NCI-H1048 (cell line): ENCODE data around the gene BDKRB2.

ENCODE experiments used
- DNase-seq: peaks from one replicate; lab custom pipeline; 2025; lab: John Stamatoyannopoulos, UW

Gene BDKRB2

DNA sequence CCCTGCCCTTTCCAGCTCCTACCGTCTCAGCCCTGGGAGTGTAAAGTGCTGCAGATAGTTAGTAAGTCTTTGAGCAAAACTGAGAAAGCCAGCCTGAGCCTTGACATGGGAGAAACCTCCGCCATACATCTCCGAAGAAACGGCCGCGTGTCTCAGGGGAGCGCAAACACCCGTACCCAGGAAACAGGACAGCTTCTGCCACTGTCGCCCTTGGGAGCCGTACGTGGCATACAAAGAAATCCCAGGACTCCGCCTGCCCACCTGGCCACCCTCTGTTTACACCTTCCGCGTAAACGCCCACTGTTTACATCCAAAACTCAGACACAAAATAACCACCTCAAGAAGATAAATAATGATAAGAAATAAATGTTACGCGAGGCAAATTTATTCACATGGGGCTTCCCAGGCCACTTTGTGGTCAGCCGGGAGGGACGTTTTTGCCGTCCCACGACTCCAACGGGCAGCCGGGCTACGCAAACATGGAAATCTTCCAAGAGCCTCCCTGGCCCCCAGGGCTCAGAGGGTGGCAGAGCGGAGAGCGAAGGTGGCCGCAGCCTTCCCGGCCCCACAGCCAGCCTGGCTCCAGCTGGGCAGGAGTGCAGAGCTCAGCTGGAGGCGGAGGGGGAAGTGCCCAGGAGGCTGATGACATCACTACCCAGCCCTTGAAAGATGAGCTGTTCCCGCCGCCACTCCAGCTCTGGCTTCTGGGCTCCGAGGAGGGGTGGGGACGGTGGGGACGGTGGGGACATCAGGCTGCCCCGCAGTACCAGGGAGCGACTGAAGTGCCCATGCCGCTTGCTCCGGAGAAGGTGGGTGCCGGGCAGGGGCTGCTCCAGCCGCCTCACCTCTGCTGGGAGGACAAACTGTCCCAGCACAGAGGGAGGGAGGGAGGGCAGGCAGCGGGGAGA lies at the start of gene BDKRB2:
Gene BDKRB2 (plus strand): TSS at position 689 of the 908 bp plus-strand sequence. CDS start 32,269 bp downstream, outside the sequence.
- no peak for DNase-seq

- DNase-seq = no peak
Observed at GRCh38 chr14:96154900-96155299, 49.7 kb upstream of the BDKRB2 start.

- no peak for DNase-seq
Observed at GRCh38 chr14:96156804-96157760, 47.6 kb upstream of the BDKRB2 start.

DNA sequence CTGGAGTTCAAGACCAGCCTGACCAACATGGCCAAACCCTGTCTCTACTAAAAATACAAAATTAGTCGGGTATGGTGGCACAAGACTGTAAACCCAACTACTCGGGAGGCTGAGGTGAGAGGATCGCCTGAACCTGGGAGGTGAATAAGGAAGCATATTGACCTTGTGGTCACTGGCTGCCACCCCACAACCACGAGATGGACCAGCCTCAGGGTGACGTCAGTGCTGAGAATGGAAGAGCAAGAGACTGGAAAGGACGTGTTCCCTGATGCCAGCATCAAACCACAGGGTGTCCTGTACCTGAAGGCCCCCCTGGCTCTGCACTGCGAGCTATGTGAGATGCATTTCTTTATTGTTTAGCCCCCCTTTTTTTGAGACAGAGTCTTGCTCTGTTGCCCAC lies 45.9 kb upstream of the BDKRB2 start:
- no peak for DNase-seq

DNA sequence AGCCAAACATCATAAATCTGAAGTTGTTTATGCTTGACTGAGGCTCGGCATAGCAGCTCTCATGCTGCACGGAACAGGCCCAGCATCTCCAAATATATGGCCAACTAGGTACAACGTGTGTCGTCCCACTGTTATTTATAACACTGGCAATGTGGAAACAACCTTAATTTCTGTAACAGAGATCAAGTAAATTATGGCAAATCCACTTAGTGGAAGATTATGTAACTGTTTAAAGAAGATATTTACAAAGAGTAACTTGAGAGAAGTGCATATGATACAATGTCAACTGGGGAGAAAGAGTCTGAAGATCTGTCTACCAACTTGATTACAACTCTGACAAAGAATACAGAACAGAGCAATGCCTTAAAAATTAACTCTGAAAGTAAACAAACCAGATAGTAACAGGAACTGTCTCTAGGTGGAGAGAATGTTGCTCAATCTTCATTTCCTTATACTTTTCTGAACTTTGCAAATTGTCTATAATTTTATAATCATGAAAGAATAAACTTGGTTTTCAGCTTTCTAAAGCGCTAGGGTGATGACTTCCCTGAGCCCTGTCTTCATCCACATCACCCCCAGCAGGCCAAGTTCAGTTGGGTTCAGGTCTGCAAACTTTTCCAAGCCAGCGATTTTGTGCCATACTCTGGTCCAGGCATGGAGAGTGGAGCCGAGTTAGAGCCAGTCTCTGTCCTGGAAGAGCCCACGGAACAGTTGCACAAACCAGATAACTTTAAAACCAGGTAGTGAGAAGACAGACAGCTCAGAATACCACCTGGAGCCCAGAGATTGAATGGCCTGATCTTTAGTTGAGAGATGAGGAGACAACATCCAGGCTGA lies 44.3 kb upstream of the BDKRB2 start:
- DNase-seq = no peak

- DNase-seq = no peak
Observed at GRCh38 chr14:96160913-96161310, 43.7 kb upstream of the BDKRB2 start.

- no peak for DNase-seq
Observed at GRCh38 chr14:96161636-96162035, 43.0 kb upstream of the BDKRB2 start.

- no peak for DNase-seq
Observed at GRCh38 chr14:96162265-96162664, 42.4 kb upstream of the BDKRB2 start.

DNA sequence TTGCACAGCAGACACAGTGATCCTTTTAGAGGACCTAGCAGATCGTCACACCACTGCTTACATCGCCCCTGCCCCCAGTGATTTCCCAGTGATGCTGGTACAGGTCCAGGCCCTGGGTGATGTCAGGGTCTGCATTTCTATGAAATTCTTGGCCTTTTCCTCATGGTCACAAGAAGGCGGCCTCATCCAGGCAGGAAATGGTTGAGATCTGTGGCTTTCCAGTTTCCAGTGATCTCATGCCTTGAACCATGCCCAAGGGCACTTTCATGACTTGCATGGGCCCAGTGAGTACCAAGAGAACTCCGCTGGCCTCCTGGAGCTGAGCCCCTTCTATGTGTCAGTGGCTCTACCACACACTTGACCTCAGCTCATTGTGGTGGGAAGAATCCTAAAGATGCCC lies 41.9 kb upstream of the BDKRB2 start:
- no peak for DNase-seq

DNA sequence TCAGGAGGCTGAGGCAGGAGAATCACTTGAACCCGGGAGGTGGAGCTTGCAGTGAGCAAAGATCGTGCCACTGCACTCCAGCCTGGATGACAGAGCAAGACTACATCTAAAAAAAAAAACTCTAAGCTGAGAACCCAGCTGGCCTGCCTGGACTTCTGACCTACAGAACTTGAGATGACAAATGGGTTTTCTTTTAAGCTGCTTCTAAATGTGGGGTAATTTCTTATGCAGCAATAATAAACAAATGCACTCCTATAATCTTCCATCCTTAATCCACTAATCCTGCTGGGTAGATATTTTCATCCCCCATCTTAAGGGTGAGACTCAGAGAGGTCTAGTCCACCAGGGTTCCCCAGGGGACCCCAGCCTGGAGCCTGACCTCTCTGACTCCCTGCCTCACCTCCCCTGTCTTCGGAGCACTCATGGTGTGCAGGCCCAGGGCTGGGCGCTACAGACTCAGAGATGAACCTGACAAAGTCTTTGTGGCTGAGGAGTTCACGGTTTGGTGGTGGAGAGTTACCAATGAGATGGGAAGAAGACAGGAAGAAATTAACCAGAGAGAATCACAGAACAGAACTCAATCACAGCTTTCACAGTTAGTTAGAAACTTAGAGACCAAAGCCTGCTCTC lies 39.7 kb upstream of the BDKRB2 start:
- no peak for DNase-seq

DNA sequence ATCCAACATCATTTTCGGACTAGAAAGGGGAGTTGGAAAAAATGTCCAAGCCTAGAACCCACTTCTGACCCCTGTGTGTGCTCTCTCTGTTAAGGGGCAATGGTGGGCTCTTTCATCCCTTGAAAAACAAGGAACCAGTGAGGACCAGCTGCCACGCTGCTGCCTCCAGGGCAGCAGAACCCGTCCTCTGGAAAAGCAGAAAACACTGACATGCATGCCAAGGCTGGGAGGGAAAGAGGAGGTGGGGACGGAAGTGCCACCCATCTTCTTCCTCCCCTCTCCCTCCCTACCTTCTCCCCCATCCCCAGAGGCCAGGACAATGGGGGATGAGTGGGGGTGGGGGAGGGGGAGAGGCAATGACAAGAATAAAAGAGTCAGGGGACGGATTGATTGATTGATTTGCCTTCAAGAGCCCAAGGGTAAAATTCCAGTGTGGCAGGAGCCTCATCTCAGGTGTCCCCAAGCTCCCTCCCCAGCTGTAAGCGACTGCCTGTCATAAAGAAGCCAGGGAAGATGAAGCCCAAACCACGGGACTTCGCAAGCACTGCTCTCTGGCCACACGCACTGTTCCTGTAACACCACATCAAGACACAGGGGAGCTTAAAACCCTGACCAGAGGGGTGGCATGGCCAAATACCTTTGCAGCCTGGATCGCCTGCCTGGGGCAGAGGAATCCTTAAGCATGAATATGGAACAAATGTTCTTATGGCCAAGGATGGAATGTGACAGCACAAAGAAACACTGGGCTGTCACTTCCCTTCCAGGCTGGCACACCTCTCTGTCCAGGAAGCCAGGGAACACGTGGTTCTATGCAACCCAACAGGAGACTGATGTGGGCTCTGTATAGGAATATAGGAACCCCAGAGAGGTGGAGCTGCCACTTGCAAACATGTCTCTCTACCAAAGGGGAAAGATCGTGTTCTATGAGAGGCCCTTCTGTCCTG lies 38.9 kb upstream of the BDKRB2 start:
- no peak for DNase-seq

- no peak for DNase-seq
Observed at GRCh38 chr14:96166461-96167223, 38.0 kb upstream of the BDKRB2 start.

DNA sequence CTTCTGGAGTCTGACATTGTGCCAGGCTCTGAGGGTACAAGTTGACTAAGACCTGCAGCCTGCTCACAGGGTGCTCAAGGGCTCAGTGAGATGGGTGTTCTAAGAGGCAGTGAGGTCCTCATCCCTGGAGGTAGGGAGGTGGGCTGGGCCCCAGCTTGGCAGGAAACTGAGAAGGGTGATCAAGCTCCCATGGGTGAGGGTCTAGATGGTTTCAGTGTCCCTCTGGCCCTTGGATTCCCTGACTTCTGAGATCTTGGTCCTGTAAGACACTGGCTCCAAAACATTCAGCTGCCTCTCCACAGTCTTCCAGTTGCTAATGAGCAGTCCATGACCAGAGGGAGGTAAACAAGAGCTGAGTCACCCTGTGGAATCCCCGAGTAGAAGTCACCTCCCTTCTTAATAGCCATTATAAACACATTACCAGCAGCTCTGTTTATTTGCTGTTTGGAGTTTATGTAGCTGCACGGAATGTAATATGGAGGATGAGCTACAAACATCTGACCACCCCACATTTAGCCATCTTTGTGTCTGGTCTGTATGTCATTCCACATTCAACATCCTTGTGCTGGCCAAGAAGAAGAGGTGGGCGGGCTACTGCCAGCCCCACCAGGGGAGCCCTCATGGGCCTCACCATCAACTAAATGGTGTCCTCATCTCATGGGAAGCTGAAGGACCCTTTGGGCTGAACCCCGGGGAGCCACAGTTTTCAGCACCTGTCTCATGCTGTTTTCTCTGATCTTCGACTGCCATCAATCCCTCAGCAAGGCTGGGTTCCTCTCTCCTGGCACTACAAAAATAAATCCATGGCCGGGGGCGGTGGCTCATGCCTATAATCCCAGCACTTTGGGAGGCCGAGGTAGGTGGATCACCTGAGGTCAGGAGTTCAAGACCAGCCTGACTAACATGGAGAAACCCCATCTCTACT lies 37.2 kb upstream of the BDKRB2 start:
- DNase-seq = no peak

DNA sequence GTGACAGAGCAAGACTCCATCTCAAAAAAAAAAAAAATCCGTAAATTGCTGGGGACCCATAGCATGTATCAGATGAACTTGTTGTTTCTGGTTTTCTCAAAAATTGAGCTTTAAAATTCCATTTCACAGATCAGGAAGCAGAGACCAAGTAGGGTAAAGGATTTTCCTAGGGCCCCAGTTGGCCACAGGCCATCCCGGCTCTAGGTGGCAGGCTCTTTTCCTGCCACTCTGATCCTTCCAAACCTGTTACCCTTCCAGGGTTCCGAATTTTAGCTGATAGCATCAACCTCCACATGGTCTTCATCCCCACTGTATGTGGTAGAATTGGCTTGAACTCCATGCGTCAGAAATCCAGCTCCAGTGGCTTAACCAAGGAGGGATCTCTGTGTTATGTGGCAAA lies 36.1 kb upstream of the BDKRB2 start:
- DNase-seq = no peak

DNA sequence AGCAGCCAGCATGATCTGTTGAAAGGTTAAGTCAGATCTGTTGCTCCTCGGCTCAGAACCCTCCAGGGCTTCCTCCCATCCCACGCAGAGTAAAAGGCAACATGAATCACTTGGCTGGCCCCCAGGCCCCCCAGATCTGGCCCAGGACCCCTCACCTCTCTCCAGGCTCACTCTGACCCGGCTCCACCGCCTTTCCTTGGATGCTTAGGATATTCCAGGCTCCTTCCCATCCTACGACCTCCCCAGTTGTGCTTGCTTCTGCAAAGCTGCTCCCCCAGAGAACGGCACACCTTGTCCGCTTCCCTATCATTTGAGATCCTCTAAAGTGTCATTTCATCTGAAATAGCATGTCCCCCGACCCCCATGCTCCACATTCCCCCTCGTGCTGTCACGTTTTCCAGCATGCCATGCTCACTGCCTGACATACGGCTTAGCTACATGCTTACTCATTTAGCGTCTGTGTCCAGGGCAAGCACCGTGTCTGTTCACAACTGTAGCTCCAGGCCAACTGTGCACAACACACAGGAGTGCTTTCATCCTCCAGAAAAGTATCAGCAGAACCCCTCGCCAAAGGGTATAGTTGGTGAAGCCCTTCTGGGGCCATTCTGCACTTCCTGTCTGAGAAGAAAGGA lies 33.6 kb upstream of the BDKRB2 start:
- no peak for DNase-seq

GRCh38 chr14:96173636-96174475 lies 30.8 kb upstream of the BDKRB2 start:
- DNase-seq = no peak

GRCh38 chr14:96176275-96176674 lies 28.4 kb upstream of the BDKRB2 start:
- DNase-seq = no peak
